Trophoblast cell (in vitro differentiated cells and primary cell): ENCODE measurements around the gene PHF12. TPM values are rescaled to one million over a fixed set of nuclear protein-coding genes. Genes with fewer than 3 reads are reported as not detected.

Experiments
- DNase-seq, 2 donors: peaks; one replicate each; pipeline ENCODE4 v3.0.0-alpha.2; 2016
- H2AFZ ChIP-seq: 2 replicates; pipeline ENCODE4 v1.6.1; 2013; ENCODE audit warnings: low read length, moderate library complexity, mild to moderate bottlenecking; ENCODE audit not compliant: insufficient read depth, poor library complexity
- H2AK5ac ChIP-seq: 2 replicates; pipeline ENCODE4 v1.6.1; 2013; ENCODE audit warnings: mild to moderate bottlenecking, low read length
- H2BK120ac ChIP-seq: 2 replicates; pipeline ENCODE4 v1.6.1; 2013; ENCODE audit warnings: low read length, mild to moderate bottlenecking, moderate library complexity; ENCODE audit not compliant: insufficient read depth, poor library complexity
- H2BK12ac ChIP-seq: 2 replicates; pipeline ENCODE4 v1.6.1; 2013; ENCODE audit warnings: mild to moderate bottlenecking, low read length, moderate library complexity
- H2BK5ac ChIP-seq: 2 replicates; pipeline ENCODE4 v1.6.1; 2013; ENCODE audit warnings: low read length, low read depth, moderate library complexity, mild to moderate bottlenecking; ENCODE audit not compliant: poor library complexity
- H3K14ac ChIP-seq: 2 replicates; pipeline ENCODE4 v1.6.1; 2013; ENCODE audit warnings: mild to moderate bottlenecking, low read length
- H3K18ac ChIP-seq: 2 replicates; pipeline ENCODE4 v1.6.1; 2013; ENCODE audit warnings: mild to moderate bottlenecking, low read length
- H3K23ac ChIP-seq: 2 replicates; pipeline ENCODE4 v1.6.1; 2013; ENCODE audit warnings: low read length
- H3K27ac ChIP-seq: 2 replicates; pipeline ENCODE4 v1.5.1; 2013; ENCODE audit warnings: low read depth, mild to moderate bottlenecking, inconsistent platforms, low read length, moderate library complexity
- H3K27me3 ChIP-seq: 2 replicates; pipeline ENCODE4 v1.6.1; 2013; ENCODE audit warnings: inconsistent platforms, mild to moderate bottlenecking, low read length, moderate library complexity; ENCODE audit not compliant: insufficient read depth
- H3K36me3 ChIP-seq, 2 experiments: 1 replicate in 1 of 2; 2 replicates in 1 of 2; pipeline ENCODE4 v1.6.1; 2013; ENCODE audit warnings: low read length in 2 of 2, mild to moderate bottlenecking in 2 of 2, moderate library complexity in 1 of 2; ENCODE audit not compliant: insufficient read depth in 2 of 2, control insufficient read depth in 1 of 2
- H3K4ac ChIP-seq: 2 replicates; pipeline ENCODE4 v1.6.1; 2013; ENCODE audit warnings: low read depth, mild to moderate bottlenecking, low read length, moderate library complexity
- H3K4me1 ChIP-seq, 2 experiments: 1 replicate in 1 of 2; 2 replicates in 1 of 2; pipeline ENCODE4 v1.6.1; 2013; ENCODE audit warnings: low read length in 2 of 2, mild to moderate bottlenecking in 2 of 2, moderate library complexity in 1 of 2; ENCODE audit not compliant: insufficient read depth in 2 of 2, control insufficient read depth in 1 of 2
- H3K4me2 ChIP-seq: 2 replicates; pipeline ENCODE4 v1.6.1; 2013; ENCODE audit warnings: inconsistent platforms, mild to moderate bottlenecking, low read length, moderate library complexity
- H3K4me3 ChIP-seq: 2 replicates; pipeline ENCODE4 v1.5.1; 2013; ENCODE audit warnings: mild to moderate bottlenecking, low read depth, low read length, inconsistent platforms
- H3K79me1 ChIP-seq: one replicate; pipeline ENCODE4 v1.6.1; 2013; ENCODE audit warnings: low read length
- H3K79me2 ChIP-seq: 2 replicates; pipeline ENCODE4 v1.6.1; 2013; ENCODE audit warnings: low read length, mild to moderate bottlenecking; ENCODE audit not compliant: control insufficient read depth, insufficient read depth, poor library complexity
- H3K9ac ChIP-seq: 2 replicates; pipeline ENCODE4 v1.6.1; 2013; ENCODE audit warnings: mild to moderate bottlenecking, low read length
- H3K9me3 ChIP-seq: 2 replicates; pipeline ENCODE4 v1.6.1; 2013; ENCODE audit warnings: low read depth, mild to moderate bottlenecking, control low read depth, inconsistent platforms, low read length; ENCODE audit not compliant: insufficient read depth
- H4K12ac ChIP-seq: 2 replicates; pipeline ENCODE4 v1.6.1; 2013; ENCODE audit warnings: low read depth, mild to moderate bottlenecking, low read length, moderate library complexity
- H4K8ac ChIP-seq: 2 replicates; pipeline ENCODE4 v1.6.1; 2013; ENCODE audit warnings: low read depth, mild to moderate bottlenecking, low read length, moderate library complexity
- H4K91ac ChIP-seq: one replicate; pipeline ENCODE4 v1.6.1; 2013; ENCODE audit warnings: low read depth, mild to moderate bottlenecking, low read length, moderate library complexity
- WGBS: extraction: QIAGEN DNeasy Blood & Tissue Kit; methylation state at CpG from one replicate; pipeline ENCODE4 v1.1.7; 2013; ENCODE audit warnings: missing lambda C conversion rate; ENCODE audit not compliant: insufficient read length, insufficient coverage; ENCODE audit errors: extremely low coverage; 5-methylcytosine and 5-hydroxymethylcytosine counted together
- polyA plus RNA-seq: library from polyadenylated mRNA; stranded (reverse); fragments of 200-250 nt; gene quantifications from 2 replicates; pipeline ENCODE4 v1.2.3, GENCODE V29; 2013

PHF12 gene
- polyA plus RNA-seq, result 18.5 and 19.8 TPM in 2 replicates

- Histone ChIP-seq H4K91ac (peak within 1 kb of the TSS; percentile 98), H2BK5ac (peak within 1 kb of the TSS; percentile 87), H2AFZ (peak within 1 kb of the TSS; percentile 80), H3K14ac (peak within 1 kb of the TSS; percentile 92), H3K4me2 (peak within 1 kb of the TSS; percentile 98), H3K23ac (no peak within 1 kb of the TSS), H3K4me3 (peak within 1 kb of the TSS; percentile 93), H3K27ac (peak within 1 kb of the TSS; percentile 94), H3K18ac (peak within 1 kb of the TSS; percentile 82), H2AK5ac (peak within 1 kb of the TSS; percentile 96), H4K8ac (peak within 1 kb of the TSS; percentile 93), H3K79me1 (peaks cover 21% of the 10 kb centered on the region), H3K4ac (peak within 1 kb of the TSS; percentile 90), H3K9me3 (no peaks in the 10 kb centered on the region), H3K27me3 (no peaks in the 10 kb centered on the region), H4K12ac (peak within 1 kb of the TSS; percentile 76), H2BK12ac (peak within 1 kb of the TSS; percentile 26), H3K36me3 (no peaks in the 10 kb centered on the region), H3K9ac (peak within 1 kb of the TSS; percentile 88), H3K4me1 (peaks cover 3 to 6% of the 10 kb centered on the region in 2 experiments), H3K79me2 (peaks cover 17% of the 10 kb centered on the region), H2BK120ac (peak within 1 kb of the TSS; percentile 92)
- WGBS, result no CpG with 5 or more reads among the region's 51 CpGs
- peak; percentile 100 for DNase-seq
Observed at GRCh38 chr17:28951428-28951990, at the start of gene PHF12. PHF12 (minus strand) TSS chr17:28951518; CDS start chr17:28950960, 558 bp downstream.

- Histone ChIP-seq H4K12ac (no peak overlapping the region), H3K79me2 (no peaks in the 10 kb centered on the region), H4K8ac (no peak overlapping the region), H3K23ac (no peak overlapping the region), H3K18ac (no peak overlapping the region), H2AFZ (no peak overlapping the region), H2BK5ac (no peak overlapping the region), H3K9me3 (no peaks in the 10 kb centered on the region), H3K9ac (no peak overlapping the region), H2BK12ac (no peak overlapping the region), H3K27me3 (peaks cover 20% of the 10 kb centered on the region), H3K4me1 (peaks cover 0 to 3% of the 10 kb centered on the region in 2 experiments), H3K27ac (no peak overlapping the region), H2AK5ac (no peak overlapping the region), H3K4ac (no peak overlapping the region), H3K4me2 (no peak overlapping the region), H2BK120ac (no peak overlapping the region), H3K36me3 (no peaks in the 10 kb centered on the region), H4K91ac (no peak overlapping the region), H3K79me1 (no peaks in the 10 kb centered on the region), H3K4me3 (no peak overlapping the region), H3K14ac (no peak overlapping the region)
- no peak for DNase-seq
- WGBS, result no CpG with 5 or more reads among the region's 5 CpGs
Observed at GRCh38 chr17:29000973-29001372, 49.7 kb upstream of the PHF12 start.

GRCh38 chr17:28999206-28999605 lies 47.9 kb upstream of the PHF12 start:
- no peak overlapping the region for H2BK5ac ChIP-seq
- no peak overlapping the region for H3K23ac ChIP-seq
- H4K12ac ChIP-seq, result no peak overlapping the region
- no peaks in the 10 kb centered on the region for H3K79me1 ChIP-seq
- peaks cover 0 to 3% of the 10 kb centered on the region in 2 experiments for H3K4me1 ChIP-seq
- H3K18ac ChIP-seq, result no peak overlapping the region
- H3K79me2 ChIP-seq, result no peaks in the 10 kb centered on the region
- no peak overlapping the region for H2BK12ac ChIP-seq
- no peak overlapping the region for H3K27ac ChIP-seq
- H2BK120ac ChIP-seq, result no peak overlapping the region
- no peak for DNase-seq
- H4K8ac ChIP-seq, result no peak overlapping the region
- no CpG with 5 or more reads among the region's 5 CpGs for WGBS
- H3K4me2 ChIP-seq, result no peak overlapping the region
- no peaks in the 10 kb centered on the region for H3K36me3 ChIP-seq
- no peak overlapping the region for H3K14ac ChIP-seq
- H3K9me3 ChIP-seq, result no peaks in the 10 kb centered on the region
- no peak overlapping the region for H4K91ac ChIP-seq
- H3K4me3 ChIP-seq, result no peak overlapping the region
- H3K9ac ChIP-seq, result no peak overlapping the region
- no peak overlapping the region for H2AFZ ChIP-seq
- H2AK5ac ChIP-seq, result no peak overlapping the region
- peaks cover 5% of the 10 kb centered on the region for H3K27me3 ChIP-seq
- H3K4ac ChIP-seq, result no peak overlapping the region

DNA sequence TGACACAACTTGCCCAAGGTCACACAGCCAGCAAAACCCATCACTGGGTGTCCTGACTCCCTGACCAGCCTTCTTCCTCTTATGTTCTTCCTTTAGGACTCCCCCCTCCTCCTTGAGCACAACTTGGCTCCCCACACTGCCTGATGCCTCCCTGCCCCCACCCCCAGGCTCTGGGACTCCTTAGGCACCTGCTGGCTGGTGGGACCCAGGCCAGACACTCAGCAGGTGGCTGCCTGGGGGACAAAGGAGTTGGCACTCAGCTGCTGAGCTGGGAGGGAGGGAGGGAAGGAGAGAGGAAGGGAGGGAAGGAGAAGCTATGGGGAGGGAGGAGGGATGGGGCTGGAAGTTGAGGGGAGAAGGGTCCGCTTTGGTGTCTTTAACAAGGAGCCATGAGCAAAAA lies 46.5 kb upstream of the PHF12 start:
- Histone ChIP-seq H3K4me3 (no peak overlapping the region), H3K9ac (no peak overlapping the region), H3K4me1 (peaks cover 0 to 3% of the 10 kb centered on the region in 2 experiments), H4K8ac (no peak overlapping the region), H3K9me3 (no peaks in the 10 kb centered on the region), H3K27ac (no peak overlapping the region), H2BK5ac (no peak overlapping the region), H3K14ac (no peak overlapping the region), H3K79me2 (no peaks in the 10 kb centered on the region), H2BK120ac (no peak overlapping the region), H4K91ac (no peak overlapping the region), H2AK5ac (no peak overlapping the region), H3K27me3 (no peaks in the 10 kb centered on the region), H3K36me3 (no peaks in the 10 kb centered on the region), H3K18ac (no peak overlapping the region), H3K4me2 (no peak overlapping the region), H2BK12ac (no peak overlapping the region), H4K12ac (no peak overlapping the region), H2AFZ (no peak overlapping the region), H3K79me1 (no peaks in the 10 kb centered on the region), H3K23ac (no peak overlapping the region), H3K4ac (no peak overlapping the region)
- no peak for DNase-seq
- no CpG with 5 or more reads among the region's 1 CpG for WGBS
